ENCODE data around the gene FGF5.

The FGF5 gene

DNA sequence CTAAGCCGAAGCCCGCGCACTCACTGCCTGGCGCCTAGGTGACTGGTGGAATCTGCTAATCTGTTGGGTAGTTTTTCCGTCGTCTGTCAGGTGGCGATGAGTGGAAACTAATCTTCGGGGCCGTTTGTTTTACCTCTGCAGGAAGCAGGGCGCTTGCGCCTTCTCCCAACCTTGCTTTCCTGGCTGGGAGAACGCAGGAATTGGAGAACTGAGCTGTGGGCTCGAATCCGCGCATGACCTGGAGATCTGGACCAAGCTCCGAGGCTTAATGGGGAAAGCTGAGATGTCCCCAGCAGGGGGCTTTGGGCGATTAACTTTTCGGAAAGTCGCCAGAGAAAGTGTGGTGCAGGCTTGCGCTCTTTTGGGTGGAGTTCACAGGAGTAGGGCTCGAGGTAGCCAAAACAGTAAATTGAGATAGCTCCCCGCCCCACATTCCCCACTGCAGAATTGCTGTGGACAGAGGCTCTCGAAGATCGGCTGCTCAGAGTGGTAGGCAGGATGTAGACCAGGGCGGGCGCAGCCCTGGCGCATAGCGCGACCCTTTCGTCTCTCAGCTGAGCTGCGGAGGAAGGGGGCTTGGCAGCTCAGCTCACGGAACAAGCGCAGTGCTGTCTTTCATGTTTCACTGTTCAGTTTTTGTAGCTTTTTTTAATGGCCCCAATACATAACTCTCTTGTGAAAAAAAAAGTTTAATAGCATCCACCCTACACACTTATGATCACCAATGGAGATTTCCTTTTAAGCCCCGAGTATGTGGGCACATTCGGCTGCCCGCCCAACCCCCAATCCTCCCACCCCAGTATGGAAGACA is 2.7 kb upstream of the FGF5 start:
- no peak for DNase-seq (ENCODE audit: low read depth in 1 of 2, low spot score in 1 of 2)
- TF ChIP-seq, protein P1, sequence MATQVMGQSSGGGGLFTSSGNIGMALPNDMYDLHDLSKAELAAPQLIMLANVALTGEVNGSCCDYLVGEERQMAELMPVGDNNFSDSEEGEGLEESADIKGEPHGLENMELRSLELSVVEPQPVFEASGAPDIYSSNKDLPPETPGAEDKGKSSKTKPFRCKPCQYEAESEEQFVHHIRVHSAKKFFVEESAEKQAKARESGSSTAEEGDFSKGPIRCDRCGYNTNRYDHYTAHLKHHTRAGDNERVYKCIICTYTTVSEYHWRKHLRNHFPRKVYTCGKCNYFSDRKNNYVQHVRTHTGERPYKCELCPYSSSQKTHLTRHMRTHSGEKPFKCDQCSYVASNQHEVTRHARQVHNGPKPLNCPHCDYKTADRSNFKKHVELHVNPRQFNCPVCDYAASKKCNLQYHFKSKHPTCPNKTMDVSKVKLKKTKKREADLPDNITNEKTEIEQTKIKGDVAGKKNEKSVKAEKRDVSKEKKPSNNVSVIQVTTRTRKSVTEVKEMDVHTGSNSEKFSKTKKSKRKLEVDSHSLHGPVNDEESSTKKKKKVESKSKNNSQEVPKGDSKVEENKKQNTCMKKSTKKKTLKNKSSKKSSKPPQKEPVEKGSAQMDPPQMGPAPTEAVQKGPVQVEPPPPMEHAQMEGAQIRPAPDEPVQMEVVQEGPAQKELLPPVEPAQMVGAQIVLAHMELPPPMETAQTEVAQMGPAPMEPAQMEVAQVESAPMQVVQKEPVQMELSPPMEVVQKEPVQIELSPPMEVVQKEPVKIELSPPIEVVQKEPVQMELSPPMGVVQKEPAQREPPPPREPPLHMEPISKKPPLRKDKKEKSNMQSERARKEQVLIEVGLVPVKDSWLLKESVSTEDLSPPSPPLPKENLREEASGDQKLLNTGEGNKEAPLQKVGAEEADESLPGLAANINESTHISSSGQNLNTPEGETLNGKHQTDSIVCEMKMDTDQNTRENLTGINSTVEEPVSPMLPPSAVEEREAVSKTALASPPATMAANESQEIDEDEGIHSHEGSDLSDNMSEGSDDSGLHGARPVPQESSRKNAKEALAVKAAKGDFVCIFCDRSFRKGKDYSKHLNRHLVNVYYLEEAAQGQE (IDR thresholded peaks at IDR 0.05; ENCODE audit: insufficient replicate concordance, low read depth) = no peak
- no peak for TF ChIP-seq POLR2AphosphoS5 (IDR thresholded peaks at IDR 0.05; ENCODE audit: low read depth)
- Histone ChIP-seq H3K27ac (replicated peaks) (no peak overlapping the region), H3K27me3 (ENCODE audit: insufficient read depth, poor library complexity, severe bottlenecking) (peaks cover 41% of the 10 kb centered on the region), H3K4me3 (replicated peaks; ENCODE audit: insufficient read depth, low read length) (no peak overlapping the region)

DNA sequence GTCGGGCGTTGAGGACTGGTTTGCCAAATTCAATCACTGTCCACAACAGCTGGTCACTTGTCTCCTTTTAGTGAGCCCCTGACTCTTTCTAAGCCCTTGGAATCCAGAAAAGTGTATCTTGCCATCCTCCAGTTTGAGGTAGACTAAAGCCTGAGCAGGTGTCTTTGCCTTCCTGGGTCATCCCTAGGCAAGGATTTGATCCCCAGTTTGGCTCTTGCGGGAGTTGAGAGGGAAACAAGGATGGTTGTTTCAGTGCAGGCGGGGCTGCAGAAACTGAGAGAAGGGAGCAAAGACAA is 2.2 kb upstream of the FGF5 start:
- Histone ChIP-seq H3K4me3 (replicated peaks; ENCODE audit: insufficient read depth, low read length) (no peak overlapping the region), H3K27me3 (ENCODE audit: insufficient read depth, poor library complexity, severe bottlenecking) (peaks cover 41% of the 10 kb centered on the region), H3K27ac (replicated peaks) (no peak overlapping the region)
- no peak for TF ChIP-seq GABPA (IDR thresholded peaks at IDR 0.05; ENCODE audit: low read depth)
- TF ChIP-seq, protein P1 (IDR thresholded peaks at IDR 0.05; ENCODE audit: insufficient replicate concordance, low read depth) = no peak
- TF ChIP-seq SPI1 (IDR thresholded peaks at IDR 0.05; ENCODE audit: borderline replicate concordance, low read depth) = no peak
- TF ChIP-seq POLR2AphosphoS5 (IDR thresholded peaks at IDR 0.05; ENCODE audit: low read depth) = no peak
- TF ChIP-seq, protein P2, sequence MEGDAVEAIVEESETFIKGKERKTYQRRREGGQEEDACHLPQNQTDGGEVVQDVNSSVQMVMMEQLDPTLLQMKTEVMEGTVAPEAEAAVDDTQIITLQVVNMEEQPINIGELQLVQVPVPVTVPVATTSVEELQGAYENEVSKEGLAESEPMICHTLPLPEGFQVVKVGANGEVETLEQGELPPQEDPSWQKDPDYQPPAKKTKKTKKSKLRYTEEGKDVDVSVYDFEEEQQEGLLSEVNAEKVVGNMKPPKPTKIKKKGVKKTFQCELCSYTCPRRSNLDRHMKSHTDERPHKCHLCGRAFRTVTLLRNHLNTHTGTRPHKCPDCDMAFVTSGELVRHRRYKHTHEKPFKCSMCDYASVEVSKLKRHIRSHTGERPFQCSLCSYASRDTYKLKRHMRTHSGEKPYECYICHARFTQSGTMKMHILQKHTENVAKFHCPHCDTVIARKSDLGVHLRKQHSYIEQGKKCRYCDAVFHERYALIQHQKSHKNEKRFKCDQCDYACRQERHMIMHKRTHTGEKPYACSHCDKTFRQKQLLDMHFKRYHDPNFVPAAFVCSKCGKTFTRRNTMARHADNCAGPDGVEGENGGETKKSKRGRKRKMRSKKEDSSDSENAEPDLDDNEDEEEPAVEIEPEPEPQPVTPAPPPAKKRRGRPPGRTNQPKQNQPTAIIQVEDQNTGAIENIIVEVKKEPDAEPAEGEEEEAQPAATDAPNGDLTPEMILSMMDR (IDR thresholded peaks at IDR 0.05; ENCODE audit: insufficient read depth, low read length) = no peak
- DNase-seq (ENCODE audit: low read depth in 1 of 2, low spot score in 1 of 2) = no peak

DNA sequence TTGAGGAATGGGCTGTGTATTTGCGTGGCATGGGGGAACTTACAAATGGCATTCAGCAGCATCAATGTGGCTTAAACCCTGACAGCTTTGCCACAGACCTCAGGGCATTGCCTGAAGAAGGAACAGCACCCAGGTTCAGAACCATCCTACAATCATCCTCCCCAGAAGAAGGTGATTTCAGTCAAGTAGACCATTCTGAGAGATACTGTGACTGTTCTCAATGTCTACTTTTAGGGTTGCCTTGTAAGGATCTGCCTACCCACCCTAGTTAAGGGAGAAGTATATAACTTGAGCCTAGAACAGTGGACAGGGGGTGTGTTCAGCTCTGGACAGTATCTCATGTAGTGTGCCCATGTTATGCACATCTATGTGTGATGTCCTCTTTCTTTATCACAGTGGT is 1.6 kb upstream of the FGF5 start:
- peaks cover 41% of the 10 kb centered on the region for H3K27me3 ChIP-seq (ENCODE audit: insufficient read depth, poor library complexity, severe bottlenecking)

DNA sequence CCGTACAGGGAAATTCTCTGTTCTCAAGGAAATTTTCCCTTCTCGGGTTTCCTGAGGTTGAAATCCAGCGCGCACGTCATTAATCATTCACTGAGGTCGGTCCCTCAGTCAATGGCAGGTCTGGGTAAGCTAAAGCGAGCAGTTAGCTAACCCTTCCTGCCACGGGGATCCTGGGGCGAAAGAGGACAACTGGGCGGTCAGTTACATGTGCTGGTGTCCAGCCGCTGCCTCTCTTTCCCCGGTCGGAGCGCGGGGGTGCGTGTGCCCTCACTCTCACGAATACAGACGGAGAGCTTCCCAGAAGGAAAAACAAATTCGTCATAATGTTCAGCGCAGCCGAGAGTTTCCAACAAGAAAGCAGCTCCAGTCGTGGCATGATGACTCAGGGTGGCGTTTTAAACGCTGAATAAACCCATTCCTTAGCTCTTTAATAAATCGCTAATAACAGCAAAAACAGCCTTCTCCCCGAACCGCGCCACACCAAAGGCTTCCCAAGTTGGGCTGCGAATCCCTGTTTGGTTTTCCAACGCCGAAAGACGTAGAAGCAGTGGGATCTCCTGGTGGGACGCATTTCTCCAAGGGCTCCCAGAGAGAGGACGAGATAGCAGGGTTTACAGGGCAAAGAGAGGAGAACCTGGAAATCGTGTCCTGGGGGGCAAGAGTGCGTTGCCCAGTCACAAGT is 752 bp upstream of the FGF5 start:
- Histone ChIP-seq H3K4me3 (replicated peaks; ENCODE audit: insufficient read depth, low read length) (no peak overlapping the region), H3K27me3 (ENCODE audit: insufficient read depth, poor library complexity, severe bottlenecking) (peaks cover 42% of the 10 kb centered on the region), H3K27ac (replicated peaks) (no peak overlapping the region)
- TF ChIP-seq, protein P2 (IDR thresholded peaks at IDR 0.05; ENCODE audit: insufficient read depth, low read length) = no peak
- TF ChIP-seq POLR2AphosphoS5 (IDR thresholded peaks at IDR 0.05; ENCODE audit: low read depth) (no peak), SPI1 (IDR thresholded peaks at IDR 0.05; ENCODE audit: borderline replicate concordance, low read depth) (no peak), GABPA (IDR thresholded peaks at IDR 0.05; ENCODE audit: low read depth) (no peak)
- TF ChIP-seq, protein P1 (IDR thresholded peaks at IDR 0.05; ENCODE audit: insufficient replicate concordance, low read depth) = no peak
- DNase-seq (ENCODE audit: low read depth in 1 of 2, low spot score in 1 of 2) = no peak

More for the DNA sequence above, 1.6 kb upstream of the FGF5 start:
- H3K4me3 ChIP-seq (replicated peaks; ENCODE audit: insufficient read depth, low read length) = no peak overlapping the region
- TF ChIP-seq, protein P2 (IDR thresholded peaks at IDR 0.05; ENCODE audit: insufficient read depth, low read length) = no peak
- no peak for TF ChIP-seq SPI1 (IDR thresholded peaks at IDR 0.05; ENCODE audit: borderline replicate concordance, low read depth)
- DNase-seq (ENCODE audit: low read depth in 1 of 2, low spot score in 1 of 2) = no peak
- H3K27ac ChIP-seq (replicated peaks) = no peak overlapping the region
